ENCODE results near the gene ANHX.
"Not testable (repeated sequence)": the region's sequence is repeated elsewhere in the genome, so short reads cannot be mapped to it uniquely, and the experiment has no call there.

Gene ANHX

GRCh38 chr12:133235401-133236112 lies at the start of gene ANHX:
Gene ANHX, minus strand, starts transcription at chr12:133235877. Its CDS starts 1,521 bp downstream, at chr12:133234356.
- DNase-seq = no peak

- not testable (repeated sequence) for DNase-seq
Measured at GRCh38 chr12:133264668-133265067, 29.0 kb upstream of the ANHX start.

GRCh38 chr12:133264173-133264572 lies 28.5 kb upstream of the ANHX start:
- no peak for DNase-seq

DNA sequence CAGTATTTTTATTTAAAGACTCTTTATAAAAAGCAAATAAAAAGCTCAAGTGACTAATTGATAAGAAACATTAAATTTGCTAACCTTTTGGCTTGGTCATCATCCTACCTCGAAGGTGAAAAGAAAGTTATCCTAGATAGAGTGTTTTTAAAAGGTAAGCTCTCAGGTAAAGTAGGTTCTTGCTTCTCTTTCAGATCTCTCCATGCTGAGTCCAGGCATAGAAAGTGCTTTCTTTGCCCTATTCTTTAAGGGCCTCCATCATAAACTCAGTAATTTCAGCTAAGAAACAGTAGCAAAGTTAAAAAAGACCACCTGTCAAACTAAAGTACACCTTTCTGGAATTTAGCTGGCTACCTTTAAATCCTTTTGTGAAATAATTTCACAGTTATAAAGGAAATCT lies 20.6 kb upstream of the ANHX start:
- no peak for DNase-seq

- DNase-seq = not testable (repeated sequence)
Measured at GRCh38 chr12:133255833-133256232, 20.2 kb upstream of the ANHX start.

- DNase-seq = no peak
Measured at GRCh38 chr12:133251732-133252131, 16.1 kb upstream of the ANHX start.

GRCh38 chr12:133236556-133236955 lies 879 bp upstream of the ANHX start:
- DNase-seq = no peak

GRCh38 chr12:133236144-133236543 lies 467 bp upstream of the ANHX start:
- DNase-seq = no peak

DNA sequence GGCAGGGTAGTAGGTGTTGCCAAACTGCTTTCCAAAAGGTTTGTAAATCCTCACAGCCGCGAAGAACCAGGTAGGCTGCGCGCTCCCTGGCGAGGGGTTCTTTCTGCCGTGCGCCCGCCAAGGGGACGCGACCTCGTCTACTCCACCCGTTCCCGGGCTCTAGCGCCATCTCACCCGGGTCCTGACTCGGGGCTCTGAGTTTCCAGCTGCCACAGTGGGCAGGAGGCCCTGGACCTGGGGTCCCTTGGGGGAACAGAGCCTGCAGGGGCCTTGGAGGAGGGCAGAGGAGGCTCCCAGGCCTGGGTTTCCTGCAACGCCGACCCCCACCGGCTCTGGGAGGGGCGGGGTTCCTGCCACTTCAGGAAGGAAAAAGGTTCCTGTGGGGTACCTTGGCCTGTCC lies 706 bp downstream of the ANHX start:
- DNase-seq = no peak

DNA sequence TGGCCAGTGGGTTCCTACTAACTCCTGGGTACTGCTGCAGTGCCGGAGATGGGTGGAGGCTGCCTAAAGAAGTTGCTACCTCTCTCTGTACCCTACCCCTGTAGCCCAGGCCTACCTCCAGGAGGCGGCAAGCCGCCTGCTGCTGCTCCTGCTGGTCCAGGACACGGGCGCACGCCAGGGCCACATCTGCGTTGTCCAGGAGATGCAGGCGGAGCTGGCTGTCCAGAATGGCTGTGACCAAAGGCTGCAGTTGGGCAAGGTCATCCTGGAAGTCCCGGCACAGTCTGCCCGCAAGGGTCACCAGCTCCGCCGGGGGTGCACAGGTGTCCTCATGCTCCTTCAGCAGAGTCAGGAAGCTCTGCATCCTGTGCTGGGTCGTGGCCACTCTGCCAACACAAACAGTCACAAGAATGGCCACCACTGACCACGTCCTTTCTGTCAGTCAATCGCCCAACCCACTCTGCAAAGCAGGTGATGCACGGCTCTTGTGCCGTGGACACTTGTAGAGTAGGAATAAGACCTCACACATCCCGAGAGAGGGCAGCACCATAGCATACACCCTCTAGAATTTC lies 1.6 kb downstream of the ANHX start:
- no peak for DNase-seq

- DNase-seq = no peak
Measured at GRCh38 chr12:133233006-133233405, 2.7 kb downstream of the ANHX start.

- no peak for DNase-seq
Measured at GRCh38 chr12:133231001-133231400, 4.7 kb downstream of the ANHX start.

- DNase-seq = no peak
Measured at GRCh38 chr12:133227281-133227852, 8.3 kb downstream of the ANHX start.

DNA sequence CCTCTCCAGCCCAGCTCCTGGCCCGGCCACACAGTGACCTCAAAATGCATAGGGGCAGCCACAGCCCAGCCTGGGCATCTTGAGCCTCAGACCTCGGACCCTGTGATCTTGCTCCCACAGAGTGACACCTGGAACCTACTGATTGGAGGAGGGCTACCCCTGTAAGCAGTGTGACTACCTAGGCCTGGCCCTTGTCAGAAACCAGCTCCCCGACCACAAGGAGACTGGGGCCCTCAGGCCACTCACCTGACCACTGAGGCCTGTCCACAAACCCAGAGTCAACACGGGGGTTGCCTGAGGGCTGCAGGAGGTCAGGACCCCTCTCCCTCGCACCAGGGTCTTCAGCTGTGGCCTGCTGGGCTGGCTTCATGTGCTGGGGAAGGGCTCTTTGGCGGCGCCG lies 9.0 kb downstream of the ANHX start:
- DNase-seq = no peak

DNA sequence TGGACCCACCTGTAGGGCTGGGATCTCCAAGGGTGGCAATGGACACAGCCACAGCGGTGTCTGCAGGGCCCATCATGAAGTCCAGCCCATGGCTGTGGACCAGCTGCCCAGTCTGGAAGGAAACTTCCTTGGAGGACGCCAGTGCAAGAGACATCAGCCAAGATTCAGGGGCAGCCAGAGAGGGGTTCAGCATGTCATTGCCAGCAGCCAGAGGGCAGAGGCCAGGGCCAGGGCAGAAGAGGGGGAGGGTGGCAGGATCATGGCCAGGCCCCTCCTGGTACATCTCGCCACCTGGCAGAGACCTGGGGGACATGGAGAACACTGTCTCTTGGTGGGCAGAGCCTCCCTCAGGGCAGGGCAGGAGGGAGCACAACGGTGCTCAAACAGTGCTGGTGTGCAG lies 10.2 kb downstream of the ANHX start:
- no peak for DNase-seq

- no peak for DNase-seq
Measured at GRCh38 chr12:133222211-133222610, 13.5 kb downstream of the ANHX start.

DNA sequence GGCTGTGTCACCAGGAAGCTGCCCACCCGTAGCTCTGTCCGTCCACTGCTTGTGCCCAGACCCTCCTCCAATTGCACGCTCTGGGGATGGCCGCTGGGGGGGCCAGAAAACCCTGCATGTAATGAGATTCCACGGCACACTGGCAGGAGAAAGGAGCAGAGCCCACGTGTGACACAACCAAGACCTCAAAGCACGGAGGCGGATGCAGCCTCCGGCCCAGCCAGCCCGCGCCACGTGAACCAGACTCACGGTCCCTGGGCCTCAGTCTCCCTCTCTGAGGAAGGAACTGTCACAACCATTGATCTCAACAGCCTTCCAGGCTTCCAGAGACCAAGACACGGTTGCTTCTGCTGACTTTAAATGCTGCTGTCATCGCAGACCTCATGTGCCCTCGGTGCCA lies 14.4 kb downstream of the ANHX start:
- no peak for DNase-seq

DNA sequence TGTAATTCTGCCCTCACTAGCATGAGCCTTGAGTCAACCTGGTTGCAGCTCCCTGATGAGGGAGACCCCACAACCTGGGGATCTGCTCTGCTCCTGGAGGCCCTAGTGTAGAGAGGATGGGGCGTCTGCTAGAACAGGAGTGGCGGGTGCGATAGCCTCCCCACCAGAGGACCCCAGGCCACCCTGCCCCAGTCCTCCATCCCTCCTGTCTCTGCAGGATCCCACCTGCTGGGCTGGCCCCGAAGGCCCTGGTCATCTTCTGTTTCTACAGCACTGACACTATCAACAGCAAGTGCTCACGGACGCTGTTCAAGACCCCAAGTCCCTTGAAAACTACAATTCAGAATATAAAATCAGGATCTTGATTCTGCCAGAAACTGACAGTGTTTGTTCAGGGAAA lies 15.2 kb downstream of the ANHX start:
- DNase-seq = no peak

DNA sequence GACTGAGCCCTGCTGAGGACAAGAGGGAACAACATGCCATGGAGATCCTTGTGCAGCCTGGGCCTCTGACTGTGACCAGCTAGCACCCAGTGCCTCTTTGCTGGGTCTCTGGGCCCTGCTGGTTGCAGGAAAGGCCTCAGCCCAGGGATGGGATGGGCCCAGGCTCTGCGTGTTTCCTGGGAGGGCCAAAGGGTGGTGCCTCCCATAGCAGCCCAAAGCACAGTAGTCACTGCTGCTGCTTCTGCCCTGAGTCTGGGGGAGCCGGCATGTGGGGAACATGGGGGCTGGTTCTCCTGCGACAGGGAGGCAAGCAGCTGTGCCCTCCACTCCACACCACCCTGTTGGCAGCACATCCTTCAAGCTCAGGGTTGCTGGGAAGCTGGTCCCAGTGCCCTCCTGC lies 18.5 kb downstream of the ANHX start:
- no peak for DNase-seq

DNA sequence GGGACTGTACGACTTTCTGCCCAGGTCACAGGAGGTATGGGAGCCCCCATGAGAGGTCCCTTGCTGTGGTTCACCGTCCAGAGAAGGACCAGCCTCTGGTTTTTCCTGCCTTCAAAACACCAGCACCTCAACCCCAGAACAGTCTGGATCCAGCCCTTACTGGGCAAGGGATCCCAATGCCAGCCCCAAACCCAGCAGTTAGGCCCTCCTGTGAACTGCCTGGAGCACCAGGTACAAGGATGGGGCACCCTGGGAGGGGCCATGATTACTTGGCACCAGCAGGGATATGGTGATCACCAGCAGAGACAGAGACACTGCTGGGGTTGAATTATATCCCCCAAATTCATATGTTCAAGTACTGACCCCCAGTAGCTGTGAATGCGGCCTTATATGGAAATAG lies 20.0 kb downstream of the ANHX start:
- DNase-seq = no peak

DNA sequence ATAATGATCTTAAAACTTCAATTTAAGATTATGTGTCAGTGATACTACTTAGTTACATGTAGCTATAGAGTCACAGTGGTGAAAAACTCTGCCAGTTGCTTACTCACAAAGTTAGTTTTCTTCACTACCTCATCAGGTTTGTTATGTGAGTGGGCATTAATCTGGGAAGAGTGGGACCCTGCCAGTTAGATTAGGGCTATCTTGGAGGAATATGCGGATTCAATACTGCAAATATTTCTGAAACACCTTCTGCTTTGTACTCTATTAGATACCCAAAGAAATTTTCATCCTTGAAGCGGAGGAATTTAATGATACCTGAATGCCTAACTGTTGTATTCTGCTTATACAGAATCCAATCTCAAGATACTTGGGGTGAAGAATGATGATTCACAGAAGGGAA lies 29.3 kb downstream of the ANHX start:
- no peak for DNase-seq

DNA sequence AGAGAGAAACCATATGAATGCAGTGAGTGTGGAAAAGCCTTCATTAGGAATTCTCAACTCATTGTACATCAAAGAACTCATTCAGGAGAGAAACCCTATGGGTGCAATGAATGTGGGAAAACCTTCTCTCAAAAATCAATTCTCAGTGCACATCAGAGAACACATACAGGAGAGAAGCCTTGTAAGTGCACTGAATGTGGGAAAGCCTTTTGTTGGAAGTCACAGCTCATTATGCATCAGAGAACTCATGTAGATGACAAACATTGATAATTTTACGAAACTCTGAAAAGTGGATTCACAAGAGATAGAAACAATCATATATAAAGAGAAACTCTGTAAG lies 31.4 kb downstream of the ANHX start:
- no peak for DNase-seq

DNA sequence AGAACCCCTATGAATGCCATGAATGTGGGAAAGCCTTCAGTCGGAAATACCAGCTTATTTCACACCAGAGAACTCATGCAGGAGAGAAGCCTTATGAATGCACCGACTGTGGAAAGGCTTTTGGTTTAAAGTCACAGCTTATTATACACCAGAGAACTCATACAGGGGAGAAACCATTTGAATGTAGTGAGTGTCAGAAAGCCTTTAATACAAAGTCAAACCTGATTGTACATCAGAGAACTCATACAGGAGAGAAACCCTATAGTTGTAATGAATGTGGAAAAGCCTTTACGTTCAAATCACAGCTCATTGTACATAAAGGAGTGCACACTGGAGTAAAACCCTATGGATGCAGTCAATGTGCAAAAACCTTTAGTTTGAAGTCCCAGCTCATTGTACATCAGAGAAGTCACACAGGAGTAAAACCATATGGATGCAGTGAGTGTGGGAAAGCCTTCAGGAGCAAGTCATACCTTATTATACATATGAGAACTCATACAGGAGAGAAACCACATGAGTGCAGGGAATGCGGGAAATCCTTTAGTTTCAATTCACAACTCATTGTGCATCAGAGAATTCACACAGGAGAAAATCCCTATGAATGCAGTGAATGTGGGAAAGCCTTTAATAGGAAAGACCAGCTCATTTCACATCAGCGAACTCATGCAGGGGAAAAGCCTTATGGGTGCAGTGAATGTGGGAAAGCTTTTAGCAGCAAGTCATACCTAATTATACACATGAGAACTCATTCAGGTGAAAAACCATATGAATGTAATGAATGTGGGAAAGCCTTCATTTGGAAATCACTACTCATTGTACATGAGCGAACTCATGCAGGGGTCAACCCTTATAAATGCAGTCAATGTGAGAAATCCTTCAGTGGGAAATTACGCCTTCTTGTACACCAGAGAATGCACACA lies 32.1 kb downstream of the ANHX start:
- no peak for DNase-seq

Data from inflammatory macrophage treated with lipopolysaccharide for 1 hour (primary cell).